Measurements from ENCODE around the gene COPS4.

DNA sequence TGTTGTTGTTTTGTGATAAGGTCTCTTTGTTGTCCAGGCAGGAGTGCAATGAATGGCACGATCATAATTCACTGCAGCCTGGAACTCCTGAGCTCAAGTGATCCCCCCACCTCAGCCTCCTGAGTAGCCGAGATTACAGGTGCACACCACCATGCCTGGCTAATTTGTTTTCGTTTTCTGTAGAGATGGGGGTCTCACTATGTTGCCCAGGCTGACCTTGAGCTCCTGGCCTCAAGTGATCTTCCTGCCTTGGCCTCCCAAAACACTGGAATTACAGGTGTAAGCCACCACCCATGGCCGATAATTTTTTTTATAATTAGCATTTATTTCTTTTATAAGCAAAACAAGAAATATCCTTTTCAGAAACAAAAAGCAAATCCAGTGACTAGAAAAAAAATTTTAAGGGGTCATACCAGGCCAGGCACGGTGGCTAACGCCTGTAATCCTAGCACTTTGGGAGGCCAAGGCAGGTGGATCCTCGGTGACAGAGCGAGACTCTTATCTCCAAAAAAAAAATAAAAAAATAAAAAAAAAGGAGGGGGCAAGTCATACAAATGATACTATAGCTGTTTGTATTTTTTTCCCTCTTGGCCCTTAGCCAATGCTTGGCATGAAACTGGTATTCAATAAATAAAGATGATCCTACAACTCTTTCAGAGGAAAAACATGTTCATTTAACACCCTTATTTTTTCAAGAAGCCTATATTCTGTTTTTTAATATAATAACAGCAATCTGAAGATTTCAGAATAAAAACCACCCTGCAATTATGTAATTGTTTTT is 76.2 kb downstream of the COPS4 start:
- no peak for TF ChIP-seq KDM5A (IDR thresholded peaks at IDR 0.05; ENCODE audit: low read length)
- no peak for TF ChIP-seq TBP (IDR thresholded peaks at IDR 0.05; ENCODE audit: low read depth, low read length)
- TF ChIP-seq POLR2A (IDR thresholded peaks at IDR 0.05; ENCODE audit: control extremely low read depth in 1 of 2, low read depth in 2 of 2, low read length in 2 of 2), result no peak
- no peak for TF ChIP-seq CEBPB (IDR thresholded peaks at IDR 0.05; ENCODE audit: low read depth, low read length)
- TF ChIP-seq GABPA (IDR thresholded peaks at IDR 0.05; ENCODE audit: borderline replicate concordance, insufficient read depth, low read length), result no peak
- no peak for TF ChIP-seq EZH2 (IDR thresholded peaks at IDR 0.05; ENCODE audit: low read depth, low read length, severe bottlenecking)
- TF ChIP-seq CBX8 (IDR thresholded peaks at IDR 0.05; ENCODE audit: borderline replicate concordance, low read depth, low read length), result no peak
- TF ChIP-seq RBBP5 (IDR thresholded peaks at IDR 0.05; ENCODE audit: borderline replicate concordance, low read depth, low read length), result no peak
- TF ChIP-seq TAF1 (IDR thresholded peaks at IDR 0.05; ENCODE audit: low read depth, low read length), result no peak
- TF ChIP-seq CREB1 (IDR thresholded peaks at IDR 0.05), result no peak
- TF ChIP-seq POLR2AphosphoS5 (IDR thresholded peaks at IDR 0.05; ENCODE audit: low read depth, low read length), result no peak
- TF ChIP-seq HDAC6 (IDR thresholded peaks at IDR 0.05; ENCODE audit: low read depth, low read length), result no peak
